Activated CD8-positive, alpha-beta T cell treated with anti-CD3 and anti-CD28 coated beads, Interleukin-2, amount 10 ng/mL, durations not matched to agents 7 days and 5 days (primary cell): Measurements from ENCODE around the gene SHISAL2A. TPM values are rescaled to one million over a fixed set of nuclear protein-coding genes. Genes with fewer than 3 reads are reported as not detected.

Experiments used
- ATAC-seq: fragments of 150-1000 bp; cut with Tn5 transposase; one replicate; pipeline ENCODE4 v1.10.0; 2021; ENCODE audit warnings: moderate library complexity
- CTCF ChIA-PET: fragments of 350-600 bp; sonication (Branson Sonifier 250); formaldehyde crosslinking; loops from one replicate; lab custom pipeline; 2021; ENCODE audit warnings: antibody characterized with exemption; lab: Charles Lee
- POLR2A ChIA-PET: fragments of 350-600 bp; sonication (Branson Sonifier 250); formaldehyde crosslinking; loops from one replicate; lab custom pipeline; 2021; ENCODE audit warnings: antibody characterized with exemption; lab: Charles Lee
- DNase-seq: peaks from one replicate; pipeline ENCODE4 v3.0.0-alpha.2; 2020
- H3K27ac Mint-ChIP-seq: one replicate; pipeline ENCODE4 v1.8.0; 2021; ENCODE audit warnings: mild to moderate bottlenecking, mixed read lengths
- H3K27me3 Mint-ChIP-seq: one replicate; pipeline ENCODE4 v1.8.0; 2021; ENCODE audit warnings: low read depth, mixed read lengths
- H3K36me3 Mint-ChIP-seq: one replicate; pipeline ENCODE4 v1.8.0; 2021; ENCODE audit warnings: low read depth, mixed read lengths
- H3K4me1 Mint-ChIP-seq: one replicate; pipeline ENCODE4 v1.8.0; 2021; ENCODE audit warnings: low read depth, mixed read lengths
- H3K4me3 Mint-ChIP-seq: one replicate; pipeline ENCODE4 v1.8.0; 2021; ENCODE audit warnings: mild to moderate bottlenecking, mixed read lengths
- H3K9me3 Mint-ChIP-seq: one replicate; pipeline ENCODE4 v1.8.0; 2022; ENCODE audit warnings: mixed read lengths; ENCODE audit not compliant: insufficient read depth
- total RNA-seq, 2 experiments: library from RNA; stranded (reverse); gene quantifications; one replicate each; pipeline ENCODE4 v1.2.3, GENCODE V29; 2021

Gene SHISAL2A
- total RNA-seq, 2 experiments from 2014 or later = 7.9 to 8.6 TPM

DNA sequence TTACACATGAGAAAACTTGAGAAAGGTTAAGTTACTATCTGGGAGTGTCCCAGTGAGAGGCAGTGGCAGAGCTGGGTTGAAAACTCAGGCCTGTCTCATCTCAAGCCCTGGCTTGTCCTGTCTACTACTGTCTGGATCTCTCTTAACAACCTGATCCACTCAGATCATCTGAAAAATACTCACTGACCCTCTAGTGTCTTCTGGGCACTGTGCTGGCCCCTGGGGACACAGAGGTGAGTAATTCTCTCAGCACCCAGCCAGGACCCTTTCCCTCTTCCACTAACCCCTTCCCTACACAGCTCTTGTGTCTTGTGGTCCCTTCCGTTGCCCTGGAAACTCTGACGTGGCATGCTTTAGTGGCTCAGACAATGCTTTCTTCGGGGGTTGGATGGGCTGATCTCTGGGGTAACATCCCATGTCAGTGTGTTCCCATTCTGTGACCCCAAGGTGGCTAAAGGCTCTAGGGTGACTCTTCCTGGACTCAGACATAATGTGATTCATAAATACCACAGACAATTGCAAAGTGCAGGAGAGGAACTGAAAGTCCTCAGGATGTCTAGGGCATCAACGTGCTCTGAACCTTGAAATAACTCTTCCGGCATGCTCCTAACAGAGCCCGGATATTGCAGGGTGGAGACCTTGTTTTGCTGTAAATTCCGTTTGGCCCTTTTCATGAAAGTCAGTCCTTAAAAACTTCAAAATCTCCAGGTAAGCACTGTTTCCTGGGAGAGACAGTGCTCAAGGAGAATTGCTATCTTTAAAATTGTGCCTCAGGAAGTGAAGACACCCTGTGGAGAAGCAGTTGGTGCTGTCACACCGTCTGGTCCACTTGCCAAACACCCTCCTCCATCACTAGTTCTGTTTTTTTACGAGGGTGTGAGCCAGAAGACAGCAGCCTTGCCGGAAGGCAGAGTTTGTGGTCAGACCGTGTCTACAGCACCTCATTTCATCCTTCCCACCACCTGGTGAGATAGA, 4.0 kb downstream of the SHISAL2A start:
- Mint-ChIP-seq H3K4me1 (peaks cover 76% of the 10 kb centered on the region), H3K4me3 (peak overlapping the region; percentile 59), H3K27me3 (no peaks in the 10 kb centered on the region), H3K9me3 (no peaks in the 10 kb centered on the region), H3K27ac (peak overlapping the region; percentile 97), H3K36me3 (peaks cover 26% of the 10 kb centered on the region)
- peak; percentile 68 for ATAC-seq
- ChIA-PET CTCF (interaction anchor here (0.8 to 1.5 kb wide), 6 partner anchors 11 to 49 kb away, joined by 3 to 5 read pairs (median 4); no protein-coding TSS in a partner anchor), POLR2A (interaction anchor here (0.6 to 3.7 kb wide), 11 partner anchors 8 to 271 kb away, joined by 3 to 22 read pairs (median 4); partner anchors contain the start of genes CC2D1B, ORC1, PRPF38A and TUT4)
- peak; percentile 84 for DNase-seq

DNA sequence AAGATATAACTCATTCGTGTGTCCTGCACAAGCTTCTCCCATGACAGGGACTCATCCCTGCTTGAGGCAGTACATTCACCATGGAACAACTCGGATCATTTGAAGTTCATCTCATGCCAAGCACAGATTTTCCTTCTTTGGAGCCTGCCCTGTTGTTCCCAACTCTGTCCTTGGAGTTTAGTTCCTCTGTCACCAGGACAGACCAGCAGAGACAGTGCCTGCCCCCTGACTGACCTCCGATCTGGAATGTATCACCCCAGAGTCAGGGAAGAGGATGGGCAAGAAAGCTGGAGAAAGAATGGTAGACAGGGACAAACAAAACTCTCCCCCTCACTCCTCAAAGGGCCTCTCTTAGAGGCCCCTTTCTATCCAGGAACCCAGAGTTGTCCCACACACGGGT, 5.0 kb downstream of the SHISAL2A start:
- CTCF ChIA-PET = interaction anchor here (1.0 to 1.5 kb wide), 3 partner anchors 11 to 48 kb away, joined by 3 to 5 read pairs (median 4); no protein-coding TSS in a partner anchor
- H3K27me3 Mint-ChIP-seq = no peaks in the 10 kb centered on the region
- POLR2A ChIA-PET = interaction anchor here (0.6 to 3.7 kb wide), 8 partner anchors 21 to 234 kb away, joined by 3 to 22 read pairs (median 3); partner anchors contain the start of genes ORC1, PRPF38A and TUT4
- H3K27ac Mint-ChIP-seq = peak overlapping the region; percentile 97
- DNase-seq = no peak
- peaks cover 30% of the 10 kb centered on the region for H3K36me3 Mint-ChIP-seq
- H3K4me3 Mint-ChIP-seq = peak overlapping the region; percentile 59
- peaks cover 72% of the 10 kb centered on the region for H3K4me1 Mint-ChIP-seq
- no peak for ATAC-seq
- H3K9me3 Mint-ChIP-seq = no peaks in the 10 kb centered on the region

DNA sequence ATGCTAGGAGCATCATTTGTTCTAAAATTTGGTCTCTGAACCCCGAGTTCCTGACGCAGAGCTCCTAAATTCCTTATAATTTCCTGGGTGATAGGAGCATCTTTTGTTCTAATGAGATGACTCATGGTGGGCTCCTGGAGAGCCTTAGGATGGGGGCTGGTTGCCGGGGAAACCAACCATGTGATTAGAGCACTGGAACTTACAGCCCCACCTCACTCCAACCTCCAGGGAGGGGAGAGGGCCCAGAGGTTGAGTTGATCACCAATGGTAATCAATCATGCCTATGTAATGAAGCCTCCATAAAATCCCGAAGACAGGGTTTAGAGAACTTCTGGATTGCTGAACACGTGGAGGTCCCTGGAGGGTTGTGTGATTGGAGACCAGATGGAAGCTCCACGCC, 7.7 kb downstream of the SHISAL2A start:
- ChIA-PET CTCF (interaction anchor here (0.8 kb wide), 2 partner anchors 24 to 26 kb away, joined by 3 read pairs; no protein-coding TSS in a partner anchor), POLR2A (interaction anchor here (0.8 kb wide), 1 partner anchor 87 kb away, joined by 3 read pairs; no protein-coding TSS in a partner anchor)
- Mint-ChIP-seq H3K4me1 (peaks cover 47% of the 10 kb centered on the region), H3K27ac (no peak overlapping the region), H3K4me3 (no peak overlapping the region), H3K9me3 (no peaks in the 10 kb centered on the region), H3K27me3 (no peaks in the 10 kb centered on the region), H3K36me3 (peaks cover 18% of the 10 kb centered on the region)
- ATAC-seq (no peak), DNase-seq (no peak)

- Mint-ChIP-seq H3K27ac (peak overlapping the region; percentile 48), H3K36me3 (peaks cover 18% of the 10 kb centered on the region), H3K4me1 (peaks cover 44% of the 10 kb centered on the region), H3K4me3 (no peak overlapping the region), H3K9me3 (no peaks in the 10 kb centered on the region), H3K27me3 (no peaks in the 10 kb centered on the region)
- ATAC-seq = no peak
- CTCF ChIA-PET = interaction anchor here (0.8 kb wide), 2 partner anchors 24 to 25 kb away, joined by 3 read pairs; no protein-coding TSS in a partner anchor
- POLR2A ChIA-PET = interaction anchor here (1.0 kb wide), 1 partner anchor 8 kb away, joined by 4 read pairs; the partner anchor contains the start of gene SHISAL2A
- DNase-seq = no peak
Observed at GRCh38 chr1:52641307-52641706, 8.3 kb downstream of the SHISAL2A start.

DNA sequence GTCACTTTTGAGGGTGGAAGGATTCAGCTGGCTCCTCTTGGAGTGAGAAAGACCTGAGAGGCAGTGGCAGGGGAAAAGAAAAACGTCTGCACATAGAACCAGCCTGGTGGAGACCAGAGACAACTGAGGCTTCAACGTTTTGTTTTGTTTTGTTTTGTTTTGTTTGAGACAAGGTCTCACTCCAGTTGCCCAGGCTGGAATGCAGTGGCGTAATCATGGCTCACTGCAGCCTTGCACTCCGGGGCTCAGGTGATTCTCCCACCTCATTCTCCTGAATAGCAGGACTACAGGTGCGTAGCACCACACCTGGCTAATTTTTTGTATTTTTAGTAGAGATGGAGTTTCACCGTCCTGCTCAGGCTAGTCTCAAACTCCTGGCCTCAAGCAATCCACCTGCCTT, 12.3 kb downstream of the SHISAL2A start:
- Mint-ChIP-seq H3K36me3 (peaks cover 9% of the 10 kb centered on the region), H3K27ac (no peak overlapping the region), H3K4me3 (no peak overlapping the region), H3K27me3 (no peaks in the 10 kb centered on the region), H3K4me1 (peaks cover 14% of the 10 kb centered on the region), H3K9me3 (no peaks in the 10 kb centered on the region)
- CTCF ChIA-PET = no interaction called here
- POLR2A ChIA-PET = interaction anchor here (0.8 kb wide), 1 partner anchor 9 kb away, joined by 3 read pairs; no protein-coding TSS in a partner anchor
- ATAC-seq = no peak
- no peak for DNase-seq

GRCh38 chr1:52651904-52652303, 18.9 kb downstream of the SHISAL2A start:
- Mint-ChIP-seq H3K27me3 (no peaks in the 10 kb centered on the region), H3K36me3 (peaks cover 7% of the 10 kb centered on the region), H3K4me3 (no peak overlapping the region), H3K4me1 (no peaks in the 10 kb centered on the region), H3K9me3 (no peaks in the 10 kb centered on the region), H3K27ac (no peak overlapping the region)
- no peak for DNase-seq
- ATAC-seq = no peak
- POLR2A ChIA-PET = interaction anchor here (1.0 kb wide), 1 partner anchor 247 kb away, joined by 3 read pairs; the partner anchor contains the start of gene PRPF38A
- CTCF ChIA-PET = interaction anchor here (1.1 kb wide), 1 partner anchor 16 kb away, joined by 5 read pairs; no protein-coding TSS in a partner anchor

DNA sequence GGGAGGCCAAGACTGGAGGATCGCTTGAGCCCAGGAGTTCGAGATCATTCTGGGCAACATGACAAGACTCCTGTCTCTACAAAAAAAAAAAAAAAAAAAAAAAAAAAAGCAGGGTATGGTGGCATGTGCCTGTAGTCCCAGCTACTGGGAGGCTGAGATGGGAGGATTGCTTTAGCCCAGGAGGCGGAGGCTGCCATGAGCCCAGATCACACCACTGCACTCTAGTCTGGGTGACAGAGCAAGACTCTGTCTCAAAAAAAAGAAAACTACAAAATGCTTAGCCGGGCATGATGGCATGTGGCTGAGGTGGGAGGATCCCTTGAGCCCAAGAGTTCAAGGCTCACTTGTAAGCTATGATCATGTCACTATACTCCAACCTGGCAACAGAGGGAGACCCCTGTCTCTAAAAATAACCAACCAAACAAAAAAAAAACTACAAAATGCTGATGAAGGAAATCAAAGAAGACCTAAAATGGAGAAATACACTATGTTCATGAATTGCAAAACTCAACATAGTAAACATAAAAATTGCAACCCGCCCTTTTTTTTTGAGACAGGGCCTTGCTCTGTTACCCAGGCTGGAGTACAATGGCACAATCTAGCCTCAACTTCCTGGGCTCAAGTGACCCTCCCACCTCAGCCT, 20.4 kb downstream of the SHISAL2A start:
- no peak overlapping the region for H3K4me3 Mint-ChIP-seq
- ATAC-seq (no peak), DNase-seq (no peak)
- ChIA-PET CTCF (interaction anchor here (1.1 to 1.2 kb wide), 2 partner anchors 13 to 249 kb away, joined by 3 read pairs; partner anchors contain the start of genes ORC1 and PRPF38A), POLR2A (no interaction called here)
- H3K27me3 Mint-ChIP-seq = no peaks in the 10 kb centered on the region
- H3K36me3 Mint-ChIP-seq = peaks cover 7% of the 10 kb centered on the region
- H3K27ac Mint-ChIP-seq = no peak overlapping the region
- H3K4me1 Mint-ChIP-seq = no peaks in the 10 kb centered on the region
- H3K9me3 Mint-ChIP-seq = no peaks in the 10 kb centered on the region

- ATAC-seq = no peak
Observed at GRCh38 chr1:52654063-52654462, 21.1 kb downstream of the SHISAL2A start.

GRCh38 chr1:52657702-52658101, 24.7 kb downstream of the SHISAL2A start:
- ATAC-seq (no peak), DNase-seq (no peak)
- CTCF ChIA-PET = interaction anchor here (2.8 to 3.9 kb wide), 2 partner anchors 23 to 104 kb away, joined by 8 to 16 read pairs; partner anchors contain the start of genes SHISAL2A and TUT4
- Mint-ChIP-seq H3K4me1 (peaks cover 14% of the 10 kb centered on the region), H3K27me3 (no peaks in the 10 kb centered on the region), H3K4me3 (no peak overlapping the region), H3K9me3 (no peaks in the 10 kb centered on the region), H3K27ac (no peak overlapping the region), H3K36me3 (peaks cover 2% of the 10 kb centered on the region)
- POLR2A ChIA-PET = no interaction called here

More at GRCh38 chr1:52654063-52654462, 21.1 kb downstream of the SHISAL2A start:
- Mint-ChIP-seq H3K36me3 (peaks cover 7% of the 10 kb centered on the region), H3K27ac (no peak overlapping the region), H3K4me3 (no peak overlapping the region), H3K9me3 (no peaks in the 10 kb centered on the region), H3K27me3 (no peaks in the 10 kb centered on the region), H3K4me1 (peaks cover 6% of the 10 kb centered on the region)
- ChIA-PET CTCF (interaction anchor here (1.1 kb wide), 1 partner anchor 12 kb away, joined by 3 read pairs; no protein-coding TSS in a partner anchor), POLR2A (no interaction called here)
- DNase-seq = no peak

GRCh38 chr1:52658795-52659194, 25.8 kb downstream of the SHISAL2A start:
- no peak overlapping the region for H3K27ac Mint-ChIP-seq
- no peak overlapping the region for H3K4me3 Mint-ChIP-seq

More at GRCh38 chr1:52658795-52659194, 25.8 kb downstream of the SHISAL2A start:
- DNase-seq (no peak), ATAC-seq (peak; percentile 43)
- CTCF ChIA-PET = interaction anchor here (0.7 to 3.9 kb wide), 4 partner anchors 8 to 166 kb away, joined by 3 to 16 read pairs (median 6); partner anchors contain the start of genes SHISAL2A and TUT4
- POLR2A ChIA-PET = interaction anchor here (2.7 kb wide), 1 partner anchor 22 kb away, joined by 10 read pairs; no protein-coding TSS in a partner anchor
- Mint-ChIP-seq H3K27me3 (no peaks in the 10 kb centered on the region), H3K9me3 (no peaks in the 10 kb centered on the region), H3K4me1 (peaks cover 14% of the 10 kb centered on the region), H3K36me3 (no peaks in the 10 kb centered on the region)
